ENCODE data around the gene CCR5. TPM values are rescaled to one million over a fixed set of nuclear protein-coding genes. Genes with fewer than 3 reads are reported as not detected.
A peak's percentile ranks its signal among the peaks of the same experiment; 100 is the strongest.

Gene CCR5
- total RNA-seq, 1 experiment from 2014 or later, result not detected

DNA sequence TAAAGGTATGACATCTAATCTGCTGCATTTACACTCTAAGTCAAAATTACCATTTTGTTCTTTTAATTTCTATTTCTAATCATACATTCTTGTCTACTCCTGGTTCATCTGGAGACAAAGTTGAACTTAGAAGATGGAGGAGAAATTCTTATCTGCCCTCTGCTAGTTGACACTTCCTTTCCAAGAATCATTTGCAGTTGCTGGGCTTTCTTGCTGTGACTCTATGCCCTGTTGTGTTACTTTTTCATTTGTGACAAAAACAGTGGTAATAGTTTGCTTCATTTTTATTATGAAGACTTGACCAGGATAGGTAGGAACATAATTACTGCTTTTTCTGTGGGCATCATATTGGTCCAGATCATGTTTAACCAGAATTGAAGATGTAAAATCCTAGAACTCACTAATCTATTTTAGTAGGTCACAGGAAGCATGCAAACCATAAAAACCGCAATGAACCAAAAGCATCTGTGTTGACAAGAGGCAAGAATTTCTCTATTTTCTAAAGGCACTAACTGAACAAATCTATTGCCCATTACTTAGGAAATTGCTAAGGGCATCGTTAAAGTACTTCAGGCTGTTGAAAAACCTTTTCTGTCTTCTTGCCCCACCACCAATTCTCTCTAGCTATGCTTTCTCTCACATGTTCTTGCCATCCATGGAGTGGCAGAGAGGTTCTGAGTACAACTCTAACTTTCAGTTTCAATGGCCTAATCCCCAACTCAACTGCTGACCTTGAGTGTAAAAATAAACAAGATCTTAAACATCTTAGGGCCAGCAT, 21.1 kb upstream of the CCR5 start:
- Mint-ChIP-seq H3K27me3 (ENCODE audit: insufficient read depth, unreplicated experiment) (peaks cover 39% of the 10 kb centered on the region), H3K27ac (ENCODE audit: low read depth, unreplicated experiment) (no peak overlapping the region), H3K4me1 (ENCODE audit: insufficient read depth, unreplicated experiment) (peaks cover 22% of the 10 kb centered on the region), H3K36me3 (ENCODE audit: insufficient read depth, unreplicated experiment) (no peaks in the 10 kb centered on the region), H3K9me3 (ENCODE audit: unreplicated experiment) (no peaks in the 10 kb centered on the region), H3K4me3 (ENCODE audit: unreplicated experiment) (no peak overlapping the region)
- TF ChIP-seq, protein P1, sequence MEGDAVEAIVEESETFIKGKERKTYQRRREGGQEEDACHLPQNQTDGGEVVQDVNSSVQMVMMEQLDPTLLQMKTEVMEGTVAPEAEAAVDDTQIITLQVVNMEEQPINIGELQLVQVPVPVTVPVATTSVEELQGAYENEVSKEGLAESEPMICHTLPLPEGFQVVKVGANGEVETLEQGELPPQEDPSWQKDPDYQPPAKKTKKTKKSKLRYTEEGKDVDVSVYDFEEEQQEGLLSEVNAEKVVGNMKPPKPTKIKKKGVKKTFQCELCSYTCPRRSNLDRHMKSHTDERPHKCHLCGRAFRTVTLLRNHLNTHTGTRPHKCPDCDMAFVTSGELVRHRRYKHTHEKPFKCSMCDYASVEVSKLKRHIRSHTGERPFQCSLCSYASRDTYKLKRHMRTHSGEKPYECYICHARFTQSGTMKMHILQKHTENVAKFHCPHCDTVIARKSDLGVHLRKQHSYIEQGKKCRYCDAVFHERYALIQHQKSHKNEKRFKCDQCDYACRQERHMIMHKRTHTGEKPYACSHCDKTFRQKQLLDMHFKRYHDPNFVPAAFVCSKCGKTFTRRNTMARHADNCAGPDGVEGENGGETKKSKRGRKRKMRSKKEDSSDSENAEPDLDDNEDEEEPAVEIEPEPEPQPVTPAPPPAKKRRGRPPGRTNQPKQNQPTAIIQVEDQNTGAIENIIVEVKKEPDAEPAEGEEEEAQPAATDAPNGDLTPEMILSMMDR (IDR thresholded peaks at IDR 0.05; ENCODE audit: unreplicated experiment), result no peak
- no TSS peak for BruUV-seq (replicated peaks)
- POLR2A ChIA-PET, result interaction anchor here (0.8 to 2.2 kb wide), 2 partner anchors 10 to 14 kb away, joined by 4 to 9 read pairs; no protein-coding TSS in a partner anchor
- CTCF ChIA-PET, result interaction anchor here (0.7 kb wide), 1 partner anchor 273 kb away, joined by 3 read pairs; no protein-coding TSS in a partner anchor
- no peak for DNase-seq (ENCODE audit: unreplicated experiment)
- intact Hi-C loops (cut with micrococcal nuclease), result no loop called here

DNA sequence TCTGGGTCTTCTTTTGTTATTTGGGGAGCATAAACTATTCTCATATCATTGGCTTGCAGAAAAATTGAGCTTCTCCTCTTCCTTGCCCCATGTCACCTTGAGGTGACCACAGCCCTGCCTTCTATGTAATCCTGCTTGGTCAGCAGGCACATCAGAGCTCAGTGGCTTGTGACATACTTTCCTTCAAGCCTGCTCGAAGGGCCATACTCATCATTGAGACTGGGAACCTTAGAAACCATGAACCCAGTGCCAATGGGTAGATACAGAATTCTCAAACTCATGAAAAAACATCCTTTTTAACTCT, 20.5 kb upstream of the CCR5 start:
- TF ChIP-seq, protein P1 (IDR thresholded peaks at IDR 0.05; ENCODE audit: unreplicated experiment), result no peak
- BruUV-seq (replicated peaks), result no TSS peak
- H3K27me3 Mint-ChIP-seq (ENCODE audit: insufficient read depth, unreplicated experiment), result peaks cover 44% of the 10 kb centered on the region
- no peaks in the 10 kb centered on the region for H3K36me3 Mint-ChIP-seq (ENCODE audit: insufficient read depth, unreplicated experiment)
- intact Hi-C loops (cut with micrococcal nuclease), result no loop called here
- H3K4me3 Mint-ChIP-seq (ENCODE audit: unreplicated experiment), result no peak overlapping the region
- no peak overlapping the region for H3K27ac Mint-ChIP-seq (ENCODE audit: low read depth, unreplicated experiment)
- ChIA-PET POLR2A (interaction anchor here (0.8 to 2.2 kb wide), 2 partner anchors 9 to 15 kb away, joined by 4 to 9 read pairs; no protein-coding TSS in a partner anchor), CTCF (interaction anchor here (0.6 kb wide), 1 partner anchor 264 kb away, joined by 4 read pairs; no protein-coding TSS in a partner anchor)
- DNase-seq (ENCODE audit: unreplicated experiment), result no peak
- no peaks in the 10 kb centered on the region for H3K9me3 Mint-ChIP-seq (ENCODE audit: unreplicated experiment)
- H3K4me1 Mint-ChIP-seq (ENCODE audit: insufficient read depth, unreplicated experiment), result peaks cover 22% of the 10 kb centered on the region

DNA sequence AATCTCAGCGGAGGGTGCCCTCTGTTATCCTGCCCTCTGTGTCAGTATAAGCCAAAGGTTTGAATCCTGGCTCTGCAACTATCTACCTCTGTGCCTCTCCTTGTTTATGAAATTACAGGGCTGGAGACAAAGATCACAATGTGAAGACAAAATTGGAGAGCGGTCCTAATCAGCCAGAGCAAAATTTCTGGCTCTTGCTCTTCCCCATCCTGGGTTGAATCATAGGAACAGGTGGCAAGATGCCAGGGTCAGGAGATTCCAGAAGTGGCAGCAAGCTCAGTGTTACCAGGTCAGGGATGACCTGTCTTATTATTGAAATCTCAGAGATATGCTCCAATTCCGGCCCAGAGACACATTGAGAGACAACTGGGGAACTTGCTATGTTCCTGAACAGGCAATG, 19.1 kb upstream of the CCR5 start:
- BruUV-seq (replicated peaks), result no TSS peak
- ChIA-PET CTCF (interaction anchor here (0.6 to 0.7 kb wide), 2 partner anchors 20 to 327 kb away, joined by 3 read pairs; no protein-coding TSS in a partner anchor), POLR2A (interaction anchor here (0.8 to 2.2 kb wide), 3 partner anchors 13 to 40 kb away, joined by 4 to 9 read pairs (median 8); no protein-coding TSS in a partner anchor)
- H3K9me3 Mint-ChIP-seq (ENCODE audit: unreplicated experiment), result no peaks in the 10 kb centered on the region
- no peaks in the 10 kb centered on the region for H3K36me3 Mint-ChIP-seq (ENCODE audit: insufficient read depth, unreplicated experiment)
- intact Hi-C loops (cut with micrococcal nuclease), result no loop called here
- DNase-seq (ENCODE audit: unreplicated experiment), result peak; percentile 60
- H3K27ac Mint-ChIP-seq (ENCODE audit: low read depth, unreplicated experiment), result no peak overlapping the region
- H3K27me3 Mint-ChIP-seq (ENCODE audit: insufficient read depth, unreplicated experiment), result peaks cover 59% of the 10 kb centered on the region
- TF ChIP-seq, protein P1 (IDR thresholded peaks at IDR 0.05; ENCODE audit: unreplicated experiment), result no peak
- H3K4me3 Mint-ChIP-seq (ENCODE audit: unreplicated experiment), result no peak overlapping the region
- peaks cover 22% of the 10 kb centered on the region for H3K4me1 Mint-ChIP-seq (ENCODE audit: insufficient read depth, unreplicated experiment)

DNA sequence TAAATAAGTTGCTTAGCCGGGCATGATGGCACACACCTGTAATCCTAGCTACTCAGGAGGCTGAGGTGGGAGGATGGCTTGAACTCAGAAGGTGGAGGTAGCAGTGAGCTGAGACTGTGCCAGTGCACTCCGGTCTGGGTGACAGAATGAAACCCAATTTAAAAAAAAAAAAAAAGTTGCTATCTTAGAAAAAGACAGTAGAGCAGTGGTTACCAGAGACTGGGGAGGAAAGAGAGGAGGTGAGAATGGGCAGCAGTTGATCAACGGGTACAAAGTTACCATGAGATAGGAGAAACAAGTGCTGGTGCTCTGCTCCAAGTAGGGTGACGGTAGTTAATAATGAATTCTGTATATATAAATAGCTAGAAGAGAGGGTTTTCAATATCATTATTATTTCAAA, 17.7 kb upstream of the CCR5 start:
- CTCF ChIA-PET, result interaction anchor here (0.6 to 0.7 kb wide), 3 partner anchors 21 to 415 kb away, joined by 3 to 4 read pairs (median 3); no protein-coding TSS in a partner anchor
- Mint-ChIP-seq H3K4me3 (ENCODE audit: unreplicated experiment) (no peak overlapping the region), H3K4me1 (ENCODE audit: insufficient read depth, unreplicated experiment) (peaks cover 22% of the 10 kb centered on the region), H3K27me3 (ENCODE audit: insufficient read depth, unreplicated experiment) (peaks cover 72% of the 10 kb centered on the region), H3K27ac (ENCODE audit: low read depth, unreplicated experiment) (no peak overlapping the region), H3K36me3 (ENCODE audit: insufficient read depth, unreplicated experiment) (no peaks in the 10 kb centered on the region), H3K9me3 (ENCODE audit: unreplicated experiment) (no peaks in the 10 kb centered on the region)
- intact Hi-C loops (cut with micrococcal nuclease), result no loop called here
- BruUV-seq (replicated peaks), result no TSS peak
- no peak for DNase-seq (ENCODE audit: unreplicated experiment)
- POLR2A ChIA-PET, result interaction anchor here (0.6 to 1.4 kb wide), 4 partner anchors 41 to 663 kb away, joined by 3 to 6 read pairs (median 4); no protein-coding TSS in a partner anchor
- TF ChIP-seq, protein P1 (IDR thresholded peaks at IDR 0.05; ENCODE audit: unreplicated experiment), result no peak
